HEK293 (cell line): ENCODE measurements around the gene GPR132.
A peak's percentile ranks its signal among the peaks of the same experiment; 100 is the strongest.

ENCODE experiments used
- BCL11A ChIP-seq: fragments of 450-650 bp; formaldehyde crosslinking; IDR thresholded peaks from 2 replicates; pipeline ENCODE4 v1.5.1; 2016; ENCODE audit warnings: low read depth, missing biosample characterization, missing genetic modification characterization
- IKZF3 ChIP-seq: fragments of 450-650 bp; IDR thresholded peaks from 2 replicates; pipeline ENCODE4 v1.5.0; 2018; ENCODE audit warnings: missing biosample characterization, mild to moderate bottlenecking, missing genetic modification characterization, moderate library complexity
- KLF16 ChIP-seq: fragments of 450-650 bp; formaldehyde crosslinking; IDR thresholded peaks from 2 replicates; pipeline ENCODE4 v1.5.1; 2017; ENCODE audit warnings: missing biosample characterization, missing genetic modification characterization
- YY1 ChIP-seq: fragments of 450-650 bp; formaldehyde crosslinking; IDR thresholded peaks from 2 replicates; pipeline ENCODE4 v1.5.1; 2018; ENCODE audit warnings: missing biosample characterization, missing genetic modification characterization
- ZBTB17 ChIP-seq: fragments of 450-650 bp; formaldehyde crosslinking; IDR thresholded peaks from 2 replicates; pipeline ENCODE4 v1.5.1; 2016; ENCODE audit warnings: missing biosample characterization, missing genetic modification characterization
- ZBTB48 ChIP-seq: fragments of 450-650 bp; formaldehyde crosslinking; IDR thresholded peaks from 2 replicates; pipeline ENCODE4 v1.5.1; 2016; ENCODE audit warnings: missing biosample characterization, missing genetic modification characterization
- ZBTB8A ChIP-seq: fragments of 450-650 bp; formaldehyde crosslinking; IDR thresholded peaks from 2 replicates; pipeline ENCODE4 v1.5.1; 2016; ENCODE audit warnings: missing biosample characterization, missing genetic modification characterization
- ZEB2 ChIP-seq: fragments of 450-650 bp; formaldehyde crosslinking; IDR thresholded peaks from 2 replicates; pipeline ENCODE4 v1.5.1; 2016; ENCODE audit warnings: missing biosample characterization, missing genetic modification characterization
- ZFHX2 ChIP-seq: fragments of 450-650 bp; formaldehyde crosslinking; conservative IDR thresholded peaks from 2 replicates; pipeline ENCODE4 v1.5.1; 2016; ENCODE audit warnings: missing biosample characterization, missing genetic modification characterization
- ZFP37 ChIP-seq: fragments of 450-650 bp; formaldehyde crosslinking; IDR thresholded peaks from 2 replicates; pipeline ENCODE4 v1.5.1; 2016; ENCODE audit warnings: missing biosample characterization, missing genetic modification characterization
- ZNF37A ChIP-seq: fragments of 450-650 bp; IDR thresholded peaks from 2 replicates; pipeline ENCODE4 v1.5.1; 2018; ENCODE audit warnings: missing biosample characterization, missing genetic modification characterization
- ZNF585B ChIP-seq: fragments of 450-650 bp; formaldehyde crosslinking; IDR thresholded peaks from 2 replicates; pipeline ENCODE4 v1.5.1; 2016; ENCODE audit warnings: missing biosample characterization, missing genetic modification characterization
- ZNF610 ChIP-seq: fragments of 450-650 bp; formaldehyde crosslinking; IDR thresholded peaks from 2 replicates; pipeline ENCODE4 v1.5.1; 2016; ENCODE audit warnings: missing biosample characterization, missing genetic modification characterization, borderline replicate concordance
- ZNF623 ChIP-seq: fragments of 450-650 bp; formaldehyde crosslinking; IDR thresholded peaks from 2 replicates; pipeline ENCODE4 v1.5.1; 2016; ENCODE audit warnings: missing biosample characterization, missing genetic modification characterization
- ZNF768 ChIP-seq: fragments of 450-650 bp; formaldehyde crosslinking; IDR thresholded peaks from 2 replicates; pipeline ENCODE4 v1.5.1; 2018; ENCODE audit warnings: missing biosample characterization, mild to moderate bottlenecking, missing genetic modification characterization
- ZSCAN23 ChIP-seq: fragments of 450-650 bp; formaldehyde crosslinking; IDR thresholded peaks from 2 replicates; pipeline ENCODE4 v1.5.1; 2016; ENCODE audit warnings: missing biosample characterization, missing genetic modification characterization
- TF ChIP-seq, protein P1 (sequence below): fragments of 450-650 bp; formaldehyde crosslinking; IDR thresholded peaks from 2 replicates; pipeline ENCODE4 v1.5.1; 2016; ENCODE audit warnings: missing biosample characterization, missing genetic modification characterization
- TF ChIP-seq, protein P2 (sequence below): fragments of 450-650 bp; formaldehyde crosslinking; IDR thresholded peaks from 2 replicates; pipeline ENCODE4 v1.5.1; 2017; ENCODE audit warnings: missing biosample characterization, missing genetic modification characterization
- TF ChIP-seq, protein P3 (sequence below): fragments of 450-650 bp; formaldehyde crosslinking; IDR thresholded peaks from 2 replicates; pipeline ENCODE4 v1.5.1; 2016; ENCODE audit warnings: missing biosample characterization, missing genetic modification characterization, borderline replicate concordance
- TF ChIP-seq, protein P4 (sequence below): fragments of 450-650 bp; formaldehyde crosslinking; IDR thresholded peaks from 2 replicates; pipeline ENCODE4 v1.5.1; 2016; ENCODE audit warnings: missing biosample characterization, missing genetic modification characterization
- TF ChIP-seq, protein P5 (sequence below): fragments of 450-650 bp; formaldehyde crosslinking; IDR thresholded peaks from 2 replicates; pipeline ENCODE4 v1.5.1; 2016; ENCODE audit warnings: missing biosample characterization, missing genetic modification characterization
- TF ChIP-seq, protein P6 (sequence below): fragments of 450-650 bp; formaldehyde crosslinking; IDR thresholded peaks from 2 replicates; pipeline ENCODE4 v1.5.1; 2016; ENCODE audit warnings: missing biosample characterization, missing genetic modification characterization
- TF ChIP-seq, protein P7 (sequence below): fragments of 450-650 bp; formaldehyde crosslinking; IDR thresholded peaks from 2 replicates; pipeline ENCODE4 v1.5.1; 2016; ENCODE audit warnings: missing biosample characterization, missing genetic modification characterization

Gene GPR132

DNA sequence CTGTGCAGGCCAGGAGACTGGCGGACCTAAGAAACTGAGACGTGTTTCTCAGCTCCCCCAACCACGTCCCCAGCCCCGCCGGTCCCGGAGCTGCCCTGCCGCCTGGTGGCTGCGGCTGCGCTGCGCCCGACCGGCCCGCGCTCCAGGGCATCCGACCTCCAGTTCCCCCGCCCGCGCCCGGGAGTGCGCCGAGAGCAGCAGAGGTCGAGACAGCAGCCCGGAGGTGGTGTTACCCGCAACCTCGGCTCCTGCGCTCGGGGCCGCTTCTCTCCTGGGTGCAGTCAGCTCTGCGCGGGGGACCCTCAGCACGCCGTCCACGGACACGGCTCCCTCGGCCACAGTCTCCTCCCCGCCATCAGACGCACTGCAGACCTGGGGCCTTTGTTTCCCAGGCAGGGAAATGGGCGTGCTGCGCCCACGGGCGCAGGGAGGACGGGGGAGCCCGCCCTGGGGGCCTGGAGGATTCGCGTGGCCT is 21.6 kb upstream of the GPR132 start (continued):
- TF ChIP-seq, protein P1, sequence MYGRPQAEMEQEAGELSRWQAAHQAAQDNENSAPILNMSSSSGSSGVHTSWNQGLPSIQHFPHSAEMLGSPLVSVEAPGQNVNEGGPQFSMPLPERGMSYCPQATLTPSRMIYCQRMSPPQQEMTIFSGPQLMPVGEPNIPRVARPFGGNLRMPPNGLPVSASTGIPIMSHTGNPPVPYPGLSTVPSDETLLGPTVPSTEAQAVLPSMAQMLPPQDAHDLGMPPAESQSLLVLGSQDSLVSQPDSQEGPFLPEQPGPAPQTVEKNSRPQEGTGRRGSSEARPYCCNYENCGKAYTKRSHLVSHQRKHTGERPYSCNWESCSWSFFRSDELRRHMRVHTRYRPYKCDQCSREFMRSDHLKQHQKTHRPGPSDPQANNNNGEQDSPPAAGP (tag by site-specific recombination): peak; percentile 73; the same call in 1 of the 2 replicates
- peak; percentile 5; the same call in 1 of the 2 replicates for TF ChIP-seq ZNF585B (tag by site-specific recombination)
- TF ChIP-seq, protein P2, sequence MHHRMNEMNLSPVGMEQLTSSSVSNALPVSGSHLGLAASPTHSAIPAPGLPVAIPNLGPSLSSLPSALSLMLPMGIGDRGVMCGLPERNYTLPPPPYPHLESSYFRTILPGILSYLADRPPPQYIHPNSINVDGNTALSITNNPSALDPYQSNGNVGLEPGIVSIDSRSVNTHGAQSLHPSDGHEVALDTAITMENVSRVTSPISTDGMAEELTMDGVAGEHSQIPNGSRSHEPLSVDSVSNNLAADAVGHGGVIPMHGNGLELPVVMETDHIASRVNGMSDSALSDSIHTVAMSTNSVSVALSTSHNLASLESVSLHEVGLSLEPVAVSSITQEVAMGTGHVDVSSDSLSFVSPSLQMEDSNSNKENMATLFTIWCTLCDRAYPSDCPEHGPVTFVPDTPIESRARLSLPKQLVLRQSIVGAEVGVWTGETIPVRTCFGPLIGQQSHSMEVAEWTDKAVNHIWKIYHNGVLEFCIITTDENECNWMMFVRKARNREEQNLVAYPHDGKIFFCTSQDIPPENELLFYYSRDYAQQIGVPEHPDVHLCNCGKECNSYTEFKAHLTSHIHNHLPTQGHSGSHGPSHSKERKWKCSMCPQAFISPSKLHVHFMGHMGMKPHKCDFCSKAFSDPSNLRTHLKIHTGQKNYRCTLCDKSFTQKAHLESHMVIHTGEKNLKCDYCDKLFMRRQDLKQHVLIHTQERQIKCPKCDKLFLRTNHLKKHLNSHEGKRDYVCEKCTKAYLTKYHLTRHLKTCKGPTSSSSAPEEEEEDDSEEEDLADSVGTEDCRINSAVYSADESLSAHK (tag by site-specific recombination): 0 out of 2 replicates have a peak, but pooled peaks have one; percentile 21
- TF ChIP-seq, protein P3, sequence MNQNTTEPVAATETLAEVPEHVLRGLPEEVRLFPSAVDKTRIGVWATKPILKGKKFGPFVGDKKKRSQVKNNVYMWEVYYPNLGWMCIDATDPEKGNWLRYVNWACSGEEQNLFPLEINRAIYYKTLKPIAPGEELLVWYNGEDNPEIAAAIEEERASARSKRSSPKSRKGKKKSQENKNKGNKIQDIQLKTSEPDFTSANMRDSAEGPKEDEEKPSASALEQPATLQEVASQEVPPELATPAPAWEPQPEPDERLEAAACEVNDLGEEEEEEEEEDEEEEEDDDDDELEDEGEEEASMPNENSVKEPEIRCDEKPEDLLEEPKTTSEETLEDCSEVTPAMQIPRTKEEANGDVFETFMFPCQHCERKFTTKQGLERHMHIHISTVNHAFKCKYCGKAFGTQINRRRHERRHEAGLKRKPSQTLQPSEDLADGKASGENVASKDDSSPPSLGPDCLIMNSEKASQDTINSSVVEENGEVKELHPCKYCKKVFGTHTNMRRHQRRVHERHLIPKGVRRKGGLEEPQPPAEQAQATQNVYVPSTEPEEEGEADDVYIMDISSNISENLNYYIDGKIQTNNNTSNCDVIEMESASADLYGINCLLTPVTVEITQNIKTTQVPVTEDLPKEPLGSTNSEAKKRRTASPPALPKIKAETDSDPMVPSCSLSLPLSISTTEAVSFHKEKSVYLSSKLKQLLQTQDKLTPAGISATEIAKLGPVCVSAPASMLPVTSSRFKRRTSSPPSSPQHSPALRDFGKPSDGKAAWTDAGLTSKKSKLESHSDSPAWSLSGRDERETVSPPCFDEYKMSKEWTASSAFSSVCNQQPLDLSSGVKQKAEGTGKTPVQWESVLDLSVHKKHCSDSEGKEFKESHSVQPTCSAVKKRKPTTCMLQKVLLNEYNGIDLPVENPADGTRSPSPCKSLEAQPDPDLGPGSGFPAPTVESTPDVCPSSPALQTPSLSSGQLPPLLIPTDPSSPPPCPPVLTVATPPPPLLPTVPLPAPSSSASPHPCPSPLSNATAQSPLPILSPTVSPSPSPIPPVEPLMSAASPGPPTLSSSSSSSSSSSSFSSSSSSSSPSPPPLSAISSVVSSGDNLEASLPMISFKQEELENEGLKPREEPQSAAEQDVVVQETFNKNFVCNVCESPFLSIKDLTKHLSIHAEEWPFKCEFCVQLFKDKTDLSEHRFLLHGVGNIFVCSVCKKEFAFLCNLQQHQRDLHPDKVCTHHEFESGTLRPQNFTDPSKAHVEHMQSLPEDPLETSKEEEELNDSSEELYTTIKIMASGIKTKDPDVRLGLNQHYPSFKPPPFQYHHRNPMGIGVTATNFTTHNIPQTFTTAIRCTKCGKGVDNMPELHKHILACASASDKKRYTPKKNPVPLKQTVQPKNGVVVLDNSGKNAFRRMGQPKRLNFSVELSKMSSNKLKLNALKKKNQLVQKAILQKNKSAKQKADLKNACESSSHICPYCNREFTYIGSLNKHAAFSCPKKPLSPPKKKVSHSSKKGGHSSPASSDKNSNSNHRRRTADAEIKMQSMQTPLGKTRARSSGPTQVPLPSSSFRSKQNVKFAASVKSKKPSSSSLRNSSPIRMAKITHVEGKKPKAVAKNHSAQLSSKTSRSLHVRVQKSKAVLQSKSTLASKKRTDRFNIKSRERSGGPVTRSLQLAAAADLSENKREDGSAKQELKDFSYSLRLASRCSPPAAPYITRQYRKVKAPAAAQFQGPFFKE (tag by site-specific recombination): no peak
- TF ChIP-seq IKZF3 (tag by site-specific recombination): no peak
- peak; percentile 77; the same call in 1 of the 2 replicates for TF ChIP-seq ZFP37 (tag by site-specific recombination)
- TF ChIP-seq, protein P4, sequence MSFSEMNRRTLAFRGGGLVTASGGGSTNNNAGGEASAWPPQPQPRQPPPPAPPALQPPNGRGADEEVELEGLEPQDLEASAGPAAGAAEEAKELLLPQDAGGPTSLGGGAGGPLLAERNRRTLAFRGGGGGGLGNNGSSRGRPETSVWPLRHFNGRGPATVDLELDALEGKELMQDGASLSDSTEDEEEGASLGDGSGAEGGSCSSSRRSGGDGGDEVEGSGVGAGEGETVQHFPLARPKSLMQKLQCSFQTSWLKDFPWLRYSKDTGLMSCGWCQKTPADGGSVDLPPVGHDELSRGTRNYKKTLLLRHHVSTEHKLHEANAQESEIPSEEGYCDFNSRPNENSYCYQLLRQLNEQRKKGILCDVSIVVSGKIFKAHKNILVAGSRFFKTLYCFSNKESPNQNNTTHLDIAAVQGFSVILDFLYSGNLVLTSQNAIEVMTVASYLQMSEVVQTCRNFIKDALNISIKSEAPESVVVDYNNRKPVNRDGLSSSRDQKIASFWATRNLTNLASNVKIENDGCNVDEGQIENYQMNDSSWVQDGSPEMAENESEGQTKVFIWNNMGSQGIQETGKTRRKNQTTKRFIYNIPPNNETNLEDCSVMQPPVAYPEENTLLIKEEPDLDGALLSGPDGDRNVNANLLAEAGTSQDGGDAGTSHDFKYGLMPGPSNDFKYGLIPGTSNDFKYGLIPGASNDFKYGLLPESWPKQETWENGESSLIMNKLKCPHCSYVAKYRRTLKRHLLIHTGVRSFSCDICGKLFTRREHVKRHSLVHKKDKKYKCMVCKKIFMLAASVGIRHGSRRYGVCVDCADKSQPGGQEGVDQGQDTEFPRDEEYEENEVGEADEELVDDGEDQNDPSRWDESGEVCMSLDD (tag by site-specific recombination): peak; percentile 75; the same call in 1 of the 2 replicates
- TF ChIP-seq BCL11A (tag by site-specific recombination): peak; percentile 74; the same call in 1 of the 2 replicates
- TF ChIP-seq, protein P5, sequence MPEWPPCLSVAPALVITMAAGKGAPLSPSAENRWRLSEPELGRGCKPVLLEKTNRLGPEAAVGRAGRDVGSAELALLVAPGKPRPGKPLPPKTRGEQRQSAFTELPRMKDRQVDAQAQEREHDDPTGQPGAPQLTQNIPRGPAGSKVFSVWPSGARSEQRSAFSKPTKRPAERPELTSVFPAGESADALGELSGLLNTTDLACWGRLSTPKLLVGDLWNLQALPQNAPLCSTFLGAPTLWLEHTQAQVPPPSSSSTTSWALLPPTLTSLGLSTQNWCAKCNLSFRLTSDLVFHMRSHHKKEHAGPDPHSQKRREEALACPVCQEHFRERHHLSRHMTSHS (tag by site-specific recombination): no peak
- TF ChIP-seq ZBTB48 (tag by site-specific recombination): peak; percentile 65; the same call in 1 of the 2 replicates
- TF ChIP-seq ZNF768 (tag by site-specific recombination): no peak
- no peak for TF ChIP-seq ZNF37A (tag by site-specific recombination)
- 0 out of 2 replicates have a peak, but pooled peaks have one; percentile 74 for TF ChIP-seq ZSCAN23
- TF ChIP-seq KLF16 (tag by site-specific recombination): peak; percentile 46; the same call in 1 of the 2 replicates
- TF ChIP-seq ZNF623: no peak
- peak; percentile 85 for TF ChIP-seq ZBTB17 (tag by site-specific recombination)
- TF ChIP-seq ZEB2 (tag by site-specific recombination): peak; percentile 78
- TF ChIP-seq, protein P6, sequence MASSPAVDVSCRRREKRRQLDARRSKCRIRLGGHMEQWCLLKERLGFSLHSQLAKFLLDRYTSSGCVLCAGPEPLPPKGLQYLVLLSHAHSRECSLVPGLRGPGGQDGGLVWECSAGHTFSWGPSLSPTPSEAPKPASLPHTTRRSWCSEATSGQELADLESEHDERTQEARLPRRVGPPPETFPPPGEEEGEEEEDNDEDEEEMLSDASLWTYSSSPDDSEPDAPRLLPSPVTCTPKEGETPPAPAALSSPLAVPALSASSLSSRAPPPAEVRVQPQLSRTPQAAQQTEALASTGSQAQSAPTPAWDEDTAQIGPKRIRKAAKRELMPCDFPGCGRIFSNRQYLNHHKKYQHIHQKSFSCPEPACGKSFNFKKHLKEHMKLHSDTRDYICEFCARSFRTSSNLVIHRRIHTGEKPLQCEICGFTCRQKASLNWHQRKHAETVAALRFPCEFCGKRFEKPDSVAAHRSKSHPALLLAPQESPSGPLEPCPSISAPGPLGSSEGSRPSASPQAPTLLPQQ (tag by site-specific recombination): 0 out of 2 replicates have a peak, but pooled peaks have one; percentile 65
- TF ChIP-seq ZBTB8A (tag by site-specific recombination): peak; percentile 97
- TF ChIP-seq ZNF610 (tag by site-specific recombination): no peak
- TF ChIP-seq, protein P7, sequence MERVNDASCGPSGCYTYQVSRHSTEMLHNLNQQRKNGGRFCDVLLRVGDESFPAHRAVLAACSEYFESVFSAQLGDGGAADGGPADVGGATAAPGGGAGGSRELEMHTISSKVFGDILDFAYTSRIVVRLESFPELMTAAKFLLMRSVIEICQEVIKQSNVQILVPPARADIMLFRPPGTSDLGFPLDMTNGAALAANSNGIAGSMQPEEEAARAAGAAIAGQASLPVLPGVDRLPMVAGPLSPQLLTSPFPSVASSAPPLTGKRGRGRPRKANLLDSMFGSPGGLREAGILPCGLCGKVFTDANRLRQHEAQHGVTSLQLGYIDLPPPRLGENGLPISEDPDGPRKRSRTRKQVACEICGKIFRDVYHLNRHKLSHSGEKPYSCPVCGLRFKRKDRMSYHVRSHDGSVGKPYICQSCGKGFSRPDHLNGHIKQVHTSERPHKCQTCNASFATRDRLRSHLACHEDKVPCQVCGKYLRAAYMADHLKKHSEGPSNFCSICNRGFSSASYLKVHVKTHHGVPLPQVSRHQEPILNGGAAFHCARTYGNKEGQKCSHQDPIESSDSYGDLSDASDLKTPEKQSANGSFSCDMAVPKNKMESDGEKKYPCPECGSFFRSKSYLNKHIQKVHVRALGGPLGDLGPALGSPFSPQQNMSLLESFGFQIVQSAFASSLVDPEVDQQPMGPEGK (tag by site-specific recombination): peak; percentile 87
- peak; percentile 48; the same call in 1 of the 2 replicates for TF ChIP-seq YY1 (tag by site-specific recombination)
- peak; percentile 89 for TF ChIP-seq ZFHX2 (tag by site-specific recombination)
